ENCODE measurements around the gene GRIK5.

Gene GRIK5, protein sequence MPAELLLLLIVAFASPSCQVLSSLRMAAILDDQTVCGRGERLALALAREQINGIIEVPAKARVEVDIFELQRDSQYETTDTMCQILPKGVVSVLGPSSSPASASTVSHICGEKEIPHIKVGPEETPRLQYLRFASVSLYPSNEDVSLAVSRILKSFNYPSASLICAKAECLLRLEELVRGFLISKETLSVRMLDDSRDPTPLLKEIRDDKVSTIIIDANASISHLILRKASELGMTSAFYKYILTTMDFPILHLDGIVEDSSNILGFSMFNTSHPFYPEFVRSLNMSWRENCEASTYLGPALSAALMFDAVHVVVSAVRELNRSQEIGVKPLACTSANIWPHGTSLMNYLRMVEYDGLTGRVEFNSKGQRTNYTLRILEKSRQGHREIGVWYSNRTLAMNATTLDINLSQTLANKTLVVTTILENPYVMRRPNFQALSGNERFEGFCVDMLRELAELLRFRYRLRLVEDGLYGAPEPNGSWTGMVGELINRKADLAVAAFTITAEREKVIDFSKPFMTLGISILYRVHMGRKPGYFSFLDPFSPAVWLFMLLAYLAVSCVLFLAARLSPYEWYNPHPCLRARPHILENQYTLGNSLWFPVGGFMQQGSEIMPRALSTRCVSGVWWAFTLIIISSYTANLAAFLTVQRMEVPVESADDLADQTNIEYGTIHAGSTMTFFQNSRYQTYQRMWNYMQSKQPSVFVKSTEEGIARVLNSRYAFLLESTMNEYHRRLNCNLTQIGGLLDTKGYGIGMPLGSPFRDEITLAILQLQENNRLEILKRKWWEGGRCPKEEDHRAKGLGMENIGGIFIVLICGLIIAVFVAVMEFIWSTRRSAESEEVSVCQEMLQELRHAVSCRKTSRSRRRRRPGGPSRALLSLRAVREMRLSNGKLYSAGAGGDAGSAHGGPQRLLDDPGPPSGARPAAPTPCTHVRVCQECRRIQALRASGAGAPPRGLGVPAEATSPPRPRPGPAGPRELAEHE

DNA sequence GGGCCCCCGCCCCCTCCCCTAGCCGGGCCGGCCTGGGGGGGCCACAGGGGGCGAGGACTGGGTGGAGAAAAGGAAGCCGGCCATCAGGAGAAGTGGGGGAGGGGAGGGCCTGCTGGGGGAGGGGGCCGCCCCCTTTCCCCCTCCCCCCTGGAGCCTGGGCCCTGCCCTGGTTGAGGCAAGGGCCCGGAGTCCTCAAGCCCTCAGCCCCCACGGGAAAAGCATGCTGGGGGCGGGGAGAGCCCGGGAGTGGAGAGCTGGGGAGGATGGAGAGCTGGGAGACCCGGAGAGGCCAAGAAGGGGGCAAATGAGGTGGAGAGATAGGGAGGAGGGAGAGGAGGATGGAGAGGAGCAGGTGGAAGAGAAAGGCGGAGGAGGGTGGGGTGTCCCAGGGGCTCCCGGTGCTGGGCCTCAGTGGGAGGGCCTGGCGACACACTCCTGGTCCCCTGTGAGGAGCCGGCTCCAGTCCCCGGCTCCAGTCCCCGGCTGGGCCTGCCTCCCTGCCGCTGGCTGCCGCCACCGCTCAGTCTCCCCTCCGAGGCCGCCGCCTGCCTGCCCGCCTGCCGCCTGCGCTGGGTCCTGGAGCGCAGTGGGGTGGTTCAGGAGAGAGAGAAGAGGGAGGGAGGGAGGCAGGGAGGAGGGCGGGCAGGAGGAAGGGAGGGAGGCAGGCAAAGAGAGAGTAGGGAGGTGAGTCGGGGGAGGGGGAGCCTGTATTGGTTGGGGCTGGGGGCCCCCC is at the start of gene GRIK5:
Gene GRIK5, minus strand, starts transcription at position 588 of the 733 bp plus-strand sequence. CDS start 4,436 bp downstream, outside the sequence.
- TF ChIP-seq, protein P1, sequence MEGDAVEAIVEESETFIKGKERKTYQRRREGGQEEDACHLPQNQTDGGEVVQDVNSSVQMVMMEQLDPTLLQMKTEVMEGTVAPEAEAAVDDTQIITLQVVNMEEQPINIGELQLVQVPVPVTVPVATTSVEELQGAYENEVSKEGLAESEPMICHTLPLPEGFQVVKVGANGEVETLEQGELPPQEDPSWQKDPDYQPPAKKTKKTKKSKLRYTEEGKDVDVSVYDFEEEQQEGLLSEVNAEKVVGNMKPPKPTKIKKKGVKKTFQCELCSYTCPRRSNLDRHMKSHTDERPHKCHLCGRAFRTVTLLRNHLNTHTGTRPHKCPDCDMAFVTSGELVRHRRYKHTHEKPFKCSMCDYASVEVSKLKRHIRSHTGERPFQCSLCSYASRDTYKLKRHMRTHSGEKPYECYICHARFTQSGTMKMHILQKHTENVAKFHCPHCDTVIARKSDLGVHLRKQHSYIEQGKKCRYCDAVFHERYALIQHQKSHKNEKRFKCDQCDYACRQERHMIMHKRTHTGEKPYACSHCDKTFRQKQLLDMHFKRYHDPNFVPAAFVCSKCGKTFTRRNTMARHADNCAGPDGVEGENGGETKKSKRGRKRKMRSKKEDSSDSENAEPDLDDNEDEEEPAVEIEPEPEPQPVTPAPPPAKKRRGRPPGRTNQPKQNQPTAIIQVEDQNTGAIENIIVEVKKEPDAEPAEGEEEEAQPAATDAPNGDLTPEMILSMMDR (IDR thresholded peaks at IDR 0.05; ENCODE audit: unreplicated experiment in 3 of 3): no peak
- peak within 1 kb of the TSS; percentile 40 to 83 (median 46) for H3K27ac Mint-ChIP-seq
- H3K36me3 Mint-ChIP-seq (ENCODE audit: low read depth): no peaks in the 10 kb centered on the region
- peaks cover 12% of the 10 kb centered on the region for H3K4me1 Mint-ChIP-seq
- peak within 1 kb of the TSS; percentile 48 to 70 (median 68) for H3K4me3 Mint-ChIP-seq
- no peaks in the 10 kb centered on the region for H3K27me3 Mint-ChIP-seq (ENCODE audit: low read depth)
- no peaks in the 10 kb centered on the region for H3K9me3 Mint-ChIP-seq

DNA sequence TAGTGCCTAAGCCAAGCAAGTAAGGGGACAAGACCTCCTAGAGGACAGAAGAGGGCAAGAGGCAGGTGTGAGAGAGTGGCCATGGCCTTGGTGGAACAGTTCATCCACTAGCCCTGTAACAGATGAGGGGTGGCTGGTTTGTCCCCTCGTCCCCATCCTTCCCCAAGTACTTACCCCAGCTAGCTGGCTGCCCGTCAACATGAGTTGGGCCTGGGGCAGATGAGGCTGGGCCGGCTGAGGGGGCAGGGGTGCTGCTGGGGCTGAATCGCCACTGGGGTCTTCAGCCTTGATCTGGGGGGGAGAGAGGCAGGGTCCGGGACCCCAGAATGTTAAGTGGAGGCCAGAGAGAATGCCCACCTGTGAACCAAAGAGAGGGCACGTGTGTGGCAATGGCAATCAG is 47.1 kb upstream of the GRIK5 start:
- TF ChIP-seq, protein P1 (IDR thresholded peaks at IDR 0.05; ENCODE audit: unreplicated experiment in 3 of 3): no peak
- no peak overlapping the region for H3K27ac Mint-ChIP-seq
- no peak overlapping the region for H3K4me3 Mint-ChIP-seq
- H3K9me3 Mint-ChIP-seq: no peaks in the 10 kb centered on the region
- peaks cover 6% of the 10 kb centered on the region for H3K27me3 Mint-ChIP-seq (ENCODE audit: low read depth)
- H3K4me1 Mint-ChIP-seq: peaks cover 17% of the 10 kb centered on the region
- H3K36me3 Mint-ChIP-seq (ENCODE audit: low read depth): no peaks in the 10 kb centered on the region

DNA sequence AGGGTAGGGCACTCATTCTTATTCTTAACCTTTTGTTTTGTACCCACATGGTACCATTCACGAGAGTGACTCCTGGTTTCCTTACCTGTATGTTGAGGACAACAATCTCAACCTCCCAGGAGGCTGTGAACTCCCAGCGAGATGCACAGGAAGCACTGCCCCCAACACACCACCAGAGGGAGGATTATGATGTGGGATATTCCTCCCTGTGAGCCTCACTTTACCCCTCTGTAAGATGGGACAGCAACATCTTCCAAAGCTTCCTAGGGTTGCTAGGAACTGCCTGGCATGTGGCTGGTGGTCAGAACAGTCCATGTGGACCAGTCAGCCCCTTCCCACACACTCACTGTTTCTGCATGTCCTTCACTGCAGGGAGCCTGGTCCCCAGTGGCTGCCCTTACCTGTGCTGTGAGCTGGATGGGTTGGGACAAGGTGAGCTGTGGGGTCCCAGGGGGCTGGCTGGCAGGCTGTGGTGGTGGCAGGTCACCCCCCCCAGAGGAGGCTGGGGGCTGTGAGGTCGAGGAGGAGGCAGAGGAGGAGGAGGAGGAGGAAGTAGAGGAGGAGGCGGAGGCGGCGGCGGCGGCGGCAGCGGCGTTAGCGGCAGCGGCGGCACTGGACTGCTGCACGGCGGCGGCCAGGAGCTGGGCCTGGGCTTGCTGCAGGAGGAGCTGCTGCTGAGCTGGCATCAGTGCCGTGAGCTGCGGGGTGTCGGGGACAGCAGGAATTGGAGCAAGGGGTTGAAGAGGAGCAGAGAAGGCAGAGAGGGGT is 46.5 kb upstream of the GRIK5 start:
- TF ChIP-seq, protein P1 (IDR thresholded peaks at IDR 0.05; ENCODE audit: unreplicated experiment in 3 of 3): no peak
- Mint-ChIP-seq H3K4me3 (no peak overlapping the region), H3K27me3 (ENCODE audit: low read depth) (peaks cover 6% of the 10 kb centered on the region), H3K36me3 (ENCODE audit: low read depth) (no peaks in the 10 kb centered on the region), H3K4me1 (peaks cover 17% of the 10 kb centered on the region), H3K9me3 (no peaks in the 10 kb centered on the region), H3K27ac (no peak overlapping the region)

DNA sequence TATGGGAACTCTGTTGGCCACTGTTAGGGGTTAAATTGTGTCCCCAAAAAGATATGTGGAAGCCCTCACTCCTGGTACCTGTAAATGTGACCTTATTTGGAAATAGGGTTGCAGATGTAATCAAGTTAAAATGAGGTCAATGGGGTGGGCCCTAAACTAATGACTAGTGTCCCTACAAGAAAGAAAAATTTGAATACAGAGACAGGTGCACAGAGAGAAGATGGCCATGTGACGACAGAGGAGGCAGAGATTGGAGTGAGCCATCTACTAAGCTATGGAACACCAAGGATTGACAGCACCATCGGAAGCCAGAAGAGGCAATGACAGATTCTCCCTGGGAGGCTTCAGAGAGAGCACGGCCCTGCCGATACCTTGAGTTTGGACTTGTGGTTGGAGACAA is 45.7 kb upstream of the GRIK5 start:
- H3K4me3 Mint-ChIP-seq: no peak overlapping the region
- peaks cover 17% of the 10 kb centered on the region for H3K4me1 Mint-ChIP-seq
- peaks cover 6% of the 10 kb centered on the region for H3K27me3 Mint-ChIP-seq (ENCODE audit: low read depth)
- TF ChIP-seq, protein P1 (IDR thresholded peaks at IDR 0.05; ENCODE audit: unreplicated experiment in 3 of 3): no peak
- H3K36me3 Mint-ChIP-seq (ENCODE audit: low read depth): no peaks in the 10 kb centered on the region
- H3K9me3 Mint-ChIP-seq: no peaks in the 10 kb centered on the region
- no peak overlapping the region for H3K27ac Mint-ChIP-seq

DNA sequence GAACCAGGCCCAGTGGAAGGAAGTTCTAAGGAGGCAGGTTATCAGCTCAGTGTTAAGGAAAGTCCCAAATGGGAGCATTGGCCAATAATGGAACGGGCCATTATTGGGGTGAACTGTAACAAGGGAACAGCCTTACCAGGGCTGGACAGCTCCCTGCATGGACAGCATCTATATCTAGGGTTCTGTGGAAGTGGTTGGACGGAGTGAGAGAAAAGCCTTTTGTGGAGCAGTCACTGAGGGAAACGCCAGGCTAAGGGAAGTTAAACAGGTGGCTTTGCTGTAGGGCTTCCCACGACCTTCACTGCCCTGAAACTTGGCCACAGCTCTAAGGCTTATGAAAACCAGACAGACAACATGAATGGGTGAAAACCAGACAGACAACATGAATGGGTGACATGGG is 45.2 kb upstream of the GRIK5 start:
- Mint-ChIP-seq H3K9me3 (no peaks in the 10 kb centered on the region), H3K4me1 (peaks cover 17% of the 10 kb centered on the region), H3K27me3 (ENCODE audit: low read depth) (peaks cover 6% of the 10 kb centered on the region)

More for the DNA sequence above, 45.2 kb upstream of the GRIK5 start:
- TF ChIP-seq, protein P1 (IDR thresholded peaks at IDR 0.05; ENCODE audit: unreplicated experiment in 3 of 3): no peak
- Mint-ChIP-seq H3K36me3 (ENCODE audit: low read depth) (no peaks in the 10 kb centered on the region), H3K27ac (no peak overlapping the region), H3K4me3 (no peak overlapping the region)

All from nephron (organoid).